ENCODE data around the gene RRM1. TPM values are rescaled to one million over a fixed set of nuclear protein-coding genes. Genes with fewer than 3 reads are reported as not detected.

RRM1 gene
- total RNA-seq, 4 donors from 2014 or later, result 32.5 to 234 (median 59.5) TPM

GRCh38 chr11:4064278-4064955, 30.2 kb upstream of the RRM1 start:
- no peak overlapping the region for H3K27ac ChIP-seq
- TF ChIP-seq CTCF (IDR thresholded peaks at IDR 0.05), result no peak
- intact Hi-C loops (cut with DNase I; ENCODE audit: low total_unique reads), result no loop called here
- H3K4me1 ChIP-seq, result no peaks in the 10 kb centered on the region
- no peaks in the 10 kb centered on the region for H3K9me3 ChIP-seq
- no peak for DNase-seq
- H3K36me3 ChIP-seq, result peaks cover 0 to 1% of the 10 kb centered on the region in 2 donors
- H3K4me3 ChIP-seq, result no peak overlapping the region
- no peaks in the 10 kb centered on the region for H3K27me3 ChIP-seq

GRCh38 chr11:4065086-4065485, 29.5 kb upstream of the RRM1 start:
- no peak for DNase-seq
- no peaks in the 10 kb centered on the region for H3K4me1 ChIP-seq
- H3K27me3 ChIP-seq, result no peaks in the 10 kb centered on the region
- no peak overlapping the region for H3K27ac ChIP-seq
- no peak overlapping the region for H3K4me3 ChIP-seq
- intact Hi-C loops (cut with DNase I; ENCODE audit: low total_unique reads), result no loop called here
- TF ChIP-seq POLR2A (IDR thresholded peaks at IDR 0.05) (no peak), CTCF (IDR thresholded peaks at IDR 0.05) (no peak)
- no peaks in the 10 kb centered on the region for H3K9me3 ChIP-seq
- no peaks in the 10 kb centered on the region for H3K36me3 ChIP-seq

GRCh38 chr11:4065601-4066377, 28.8 kb upstream of the RRM1 start:
- Histone ChIP-seq H3K4me1 (no peaks in the 10 kb centered on the region), H3K36me3 (no peaks in the 10 kb centered on the region), H3K4me3 (no peak overlapping the region), H3K27ac (no peak overlapping the region), H3K27me3 (no peaks in the 10 kb centered on the region), H3K9me3 (no peaks in the 10 kb centered on the region)
- TF ChIP-seq CTCF (IDR thresholded peaks at IDR 0.05) (no peak), POLR2A (IDR thresholded peaks at IDR 0.05) (no peak)
- peak in 1 of 2 donors; percentile 29 for DNase-seq
- intact Hi-C loops (cut with DNase I; ENCODE audit: low total_unique reads), result no loop called here

GRCh38 chr11:4066910-4067309, 27.7 kb upstream of the RRM1 start:
- intact Hi-C loops (cut with DNase I; ENCODE audit: low total_unique reads), result no loop called here
- Histone ChIP-seq H3K36me3 (no peaks in the 10 kb centered on the region), H3K9me3 (no peaks in the 10 kb centered on the region), H3K27me3 (no peaks in the 10 kb centered on the region), H3K4me3 (no peak overlapping the region), H3K4me1 (no peaks in the 10 kb centered on the region), H3K27ac (no peak overlapping the region)
- TF ChIP-seq POLR2A (IDR thresholded peaks at IDR 0.05), result no peak
- no peak for DNase-seq

GRCh38 chr11:4068962-4069361, 25.6 kb upstream of the RRM1 start:
- no peak overlapping the region for H3K4me3 ChIP-seq
- H3K27me3 ChIP-seq, result no peaks in the 10 kb centered on the region
- intact Hi-C loops (cut with DNase I; ENCODE audit: low total_unique reads), result no loop called here
- TF ChIP-seq POLR2A (IDR thresholded peaks at IDR 0.05), result no peak
- no peak for TF ChIP-seq CTCF (IDR thresholded peaks at IDR 0.05)
- no peak overlapping the region for H3K27ac ChIP-seq
- no peaks in the 10 kb centered on the region for H3K36me3 ChIP-seq
- no peaks in the 10 kb centered on the region for H3K9me3 ChIP-seq
- no peaks in the 10 kb centered on the region for H3K4me1 ChIP-seq
- DNase-seq, result no peak

All from uterus (tissue), 4 donors.